T-helper 17 cell (primary cell): ENCODE measurements around the gene MAML3. TPM values are rescaled to one million over a fixed set of nuclear protein-coding genes. Genes with fewer than 3 reads are reported as not detected.
"Not testable (repeated sequence)": the region's sequence is repeated elsewhere in the genome, so short reads cannot be mapped to it uniquely, and the experiment has no call there.

Source experiments
- ATAC-seq: fragments of 150-1000 bp; cut with Tn5 transposase; 2 replicates; pipeline ENCODE4 v1.10.0; 2021; ENCODE audit warnings: mild to moderate bottlenecking, moderate library complexity
- DNase-seq, 3 donors: peaks; one replicate each; pipeline versions ENCODE4 v3.0.0 to v3.0.0-alpha.2; 2020 to 2021
- H3K9me3 ChIP-seq: one replicate; pipeline ENCODE4 v1.7.0; 2013; ENCODE audit warnings: low read length, mild to moderate bottlenecking; ENCODE audit not compliant: control insufficient read depth, poor library complexity, severe bottlenecking
- H3K27ac Mint-ChIP-seq: one replicate; pipeline ENCODE4 v1.8.0; 2022; ENCODE audit warnings: mild to moderate bottlenecking, moderate library complexity, mixed read lengths
- H3K27me3 Mint-ChIP-seq: one replicate; pipeline ENCODE4 v1.8.0; 2022; ENCODE audit warnings: mixed read lengths
- H3K36me3 Mint-ChIP-seq: one replicate; pipeline ENCODE4 v1.8.0; 2022; ENCODE audit warnings: low read depth, mixed read lengths
- H3K4me1 Mint-ChIP-seq: one replicate; pipeline ENCODE4 v1.8.0; 2022; ENCODE audit warnings: mild to moderate bottlenecking, mixed read lengths
- H3K4me3 Mint-ChIP-seq: one replicate; pipeline ENCODE4 v1.8.0; 2022; ENCODE audit warnings: mild to moderate bottlenecking, moderate library complexity, mixed read lengths
- total RNA-seq, 4 donors: library from RNA in 2 of 4; stranded (reverse) in 2 of 4; gene quantifications; one replicate each; pipeline ENCODE4 v1.2.3 and lab custom pipeline; 2022 to 2026

The MAML3 gene
- total RNA-seq, 2 donors from 2014 or later: 1.1 to 4.2 TPM

DNA sequence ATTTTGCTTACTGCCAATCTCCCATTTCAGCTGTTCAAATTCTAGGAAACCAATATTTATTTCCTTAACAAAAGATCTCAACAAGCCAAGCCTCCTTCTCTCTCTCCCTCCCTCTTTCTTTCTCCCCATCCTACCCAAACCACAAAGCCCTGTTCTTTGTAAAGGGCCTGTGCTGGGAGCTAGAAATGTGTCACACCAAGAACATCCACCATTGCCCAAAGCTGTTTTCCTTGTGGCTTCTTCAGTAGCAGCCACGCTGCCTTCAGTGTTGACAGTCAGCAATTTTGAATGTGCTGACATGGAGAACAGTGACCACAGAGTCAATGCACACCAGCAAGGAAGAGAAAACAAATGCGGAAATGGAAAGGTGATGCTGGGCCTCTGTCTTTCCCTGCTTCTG is 203.0 kb downstream of the MAML3 start:
- H3K4me1 Mint-ChIP-seq: peaks cover 12% of the 10 kb centered on the region
- DNase-seq (no peak), ATAC-seq (no peak)
- H3K9me3 ChIP-seq: no peaks in the 10 kb centered on the region
- H3K27me3 Mint-ChIP-seq: peaks cover 7% of the 10 kb centered on the region
- H3K36me3 Mint-ChIP-seq: no peaks in the 10 kb centered on the region
- no peak overlapping the region for H3K27ac Mint-ChIP-seq
- no peak overlapping the region for H3K4me3 Mint-ChIP-seq

- H3K4me3 Mint-ChIP-seq: peak overlapping the region; percentile 52
- no peaks in the 10 kb centered on the region for H3K36me3 Mint-ChIP-seq
- ATAC-seq (peak; percentile 39), DNase-seq (no peak)
- H3K9me3 ChIP-seq: no peaks in the 10 kb centered on the region
- H3K27me3 Mint-ChIP-seq: peaks cover 7% of the 10 kb centered on the region
- H3K27ac Mint-ChIP-seq: no peak overlapping the region
- peaks cover 12% of the 10 kb centered on the region for H3K4me1 Mint-ChIP-seq
Measured at GRCh38 chr4:139950568-139950967, 203.4 kb downstream of the MAML3 start.

GRCh38 chr4:139944916-139945315 is 209.1 kb downstream of the MAML3 start:
- not testable (repeated sequence) for H3K4me1 Mint-ChIP-seq, DNase-seq, H3K27ac Mint-ChIP-seq, H3K36me3 Mint-ChIP-seq, ATAC-seq, H3K27me3 Mint-ChIP-seq, H3K4me3 Mint-ChIP-seq, H3K9me3 ChIP-seq

- DNase-seq (no peak), ATAC-seq (no peak)
- H3K27me3 Mint-ChIP-seq: peaks cover 7% of the 10 kb centered on the region
- no peak overlapping the region for H3K4me3 Mint-ChIP-seq
- no peaks in the 10 kb centered on the region for H3K9me3 ChIP-seq
- no peaks in the 10 kb centered on the region for H3K4me1 Mint-ChIP-seq
- H3K36me3 Mint-ChIP-seq: peaks cover 2% of the 10 kb centered on the region
- no peak overlapping the region for H3K27ac Mint-ChIP-seq
Measured at GRCh38 chr4:139943277-139943676, 210.7 kb downstream of the MAML3 start.

GRCh38 chr4:139942241-139942640 is 211.7 kb downstream of the MAML3 start:
- no peaks in the 10 kb centered on the region for H3K4me1 Mint-ChIP-seq
- no peak overlapping the region for H3K27ac Mint-ChIP-seq
- H3K27me3 Mint-ChIP-seq: peaks cover 5% of the 10 kb centered on the region
- H3K4me3 Mint-ChIP-seq: no peak overlapping the region
- no peak for DNase-seq
- H3K36me3 Mint-ChIP-seq: peaks cover 2% of the 10 kb centered on the region
- ATAC-seq: no peak
- H3K9me3 ChIP-seq: no peaks in the 10 kb centered on the region

- no peak for DNase-seq
- H3K9me3 ChIP-seq: no peaks in the 10 kb centered on the region
- H3K4me3 Mint-ChIP-seq: no peak overlapping the region
- ATAC-seq: no peak
- no peak overlapping the region for H3K27ac Mint-ChIP-seq
- H3K4me1 Mint-ChIP-seq: no peaks in the 10 kb centered on the region
- H3K36me3 Mint-ChIP-seq: peaks cover 2% of the 10 kb centered on the region
- peaks cover 6% of the 10 kb centered on the region for H3K27me3 Mint-ChIP-seq
Measured at GRCh38 chr4:139940600-139940999, 213.4 kb downstream of the MAML3 start.

- Mint-ChIP-seq H3K27me3 (peaks cover 10% of the 10 kb centered on the region), H3K4me1 (no peaks in the 10 kb centered on the region), H3K27ac (no peak overlapping the region), H3K4me3 (no peak overlapping the region), H3K36me3 (peaks cover 2% of the 10 kb centered on the region)
- DNase-seq (no peak), ATAC-seq (no peak)
- H3K9me3 ChIP-seq: no peaks in the 10 kb centered on the region
Measured at GRCh38 chr4:139938414-139938813, 215.6 kb downstream of the MAML3 start.

DNA sequence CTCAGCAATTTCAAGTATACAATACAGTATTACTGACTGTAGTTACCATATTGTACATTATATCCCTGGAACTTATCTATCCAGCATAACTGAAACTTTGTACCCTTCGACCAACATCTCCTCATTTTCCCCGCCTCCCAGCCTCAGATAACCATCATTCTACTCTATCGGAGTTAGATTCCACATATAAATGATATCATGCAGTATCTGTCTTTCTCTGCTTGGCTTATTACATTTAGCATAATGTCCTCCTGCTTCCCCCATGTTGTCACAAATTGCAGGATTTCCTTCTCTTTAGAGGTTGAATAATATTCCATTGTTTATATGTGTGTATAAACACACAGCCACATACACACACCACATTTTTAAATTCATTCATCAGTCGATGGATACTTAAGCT is 218.1 kb downstream of the MAML3 start:
- H3K36me3 Mint-ChIP-seq: peaks cover 4% of the 10 kb centered on the region
- H3K27ac Mint-ChIP-seq: no peak overlapping the region
- H3K4me3 Mint-ChIP-seq: no peak overlapping the region
- no peaks in the 10 kb centered on the region for H3K9me3 ChIP-seq
- DNase-seq (no peak), ATAC-seq (no peak)
- H3K4me1 Mint-ChIP-seq: peaks cover 3% of the 10 kb centered on the region
- H3K27me3 Mint-ChIP-seq: peaks cover 10% of the 10 kb centered on the region

GRCh38 chr4:139934708-139935195 is 219.2 kb downstream of the MAML3 start:
- ATAC-seq (no peak), DNase-seq (no peak)
- H3K27me3 Mint-ChIP-seq: peaks cover 10% of the 10 kb centered on the region
- H3K9me3 ChIP-seq: no peaks in the 10 kb centered on the region
- H3K4me1 Mint-ChIP-seq: peaks cover 3% of the 10 kb centered on the region
- no peak overlapping the region for H3K27ac Mint-ChIP-seq
- H3K4me3 Mint-ChIP-seq: no peak overlapping the region
- H3K36me3 Mint-ChIP-seq: peaks cover 2% of the 10 kb centered on the region

GRCh38 chr4:139934057-139934707 is 219.8 kb downstream of the MAML3 start:
- Mint-ChIP-seq H3K27ac (no peak overlapping the region), H3K27me3 (peaks cover 10% of the 10 kb centered on the region), H3K4me1 (peaks cover 3% of the 10 kb centered on the region), H3K36me3 (peaks cover 2% of the 10 kb centered on the region), H3K4me3 (no peak overlapping the region)
- ATAC-seq: no peak
- no peak for DNase-seq
- H3K9me3 ChIP-seq: no peaks in the 10 kb centered on the region

DNA sequence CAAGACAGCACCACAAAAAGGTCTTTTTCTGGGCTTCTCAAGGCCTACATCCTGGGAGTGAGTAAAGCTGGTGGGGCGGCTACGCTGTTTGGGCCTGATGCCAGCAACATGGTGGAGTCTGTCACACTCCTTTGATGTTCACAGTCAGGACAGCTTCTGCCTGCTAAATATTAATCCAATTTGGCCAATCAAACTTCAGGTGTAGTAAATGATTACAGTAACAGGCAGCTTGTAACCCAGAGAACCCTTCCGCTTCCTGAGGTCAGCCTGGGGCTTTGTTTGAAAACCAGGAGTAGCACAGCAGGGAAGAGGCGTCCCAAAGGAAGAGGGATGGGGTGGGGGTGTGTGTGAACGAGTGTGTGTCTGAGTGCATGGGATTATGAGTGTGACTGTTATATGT is 220.4 kb downstream of the MAML3 start:
- H3K36me3 Mint-ChIP-seq: peaks cover 4% of the 10 kb centered on the region
- H3K4me1 Mint-ChIP-seq: peaks cover 3% of the 10 kb centered on the region
- DNase-seq: no peak
- H3K27ac Mint-ChIP-seq: no peak overlapping the region
- no peak overlapping the region for H3K4me3 Mint-ChIP-seq
- H3K27me3 Mint-ChIP-seq: peaks cover 13% of the 10 kb centered on the region
- ATAC-seq: no peak
- H3K9me3 ChIP-seq: no peaks in the 10 kb centered on the region

DNA sequence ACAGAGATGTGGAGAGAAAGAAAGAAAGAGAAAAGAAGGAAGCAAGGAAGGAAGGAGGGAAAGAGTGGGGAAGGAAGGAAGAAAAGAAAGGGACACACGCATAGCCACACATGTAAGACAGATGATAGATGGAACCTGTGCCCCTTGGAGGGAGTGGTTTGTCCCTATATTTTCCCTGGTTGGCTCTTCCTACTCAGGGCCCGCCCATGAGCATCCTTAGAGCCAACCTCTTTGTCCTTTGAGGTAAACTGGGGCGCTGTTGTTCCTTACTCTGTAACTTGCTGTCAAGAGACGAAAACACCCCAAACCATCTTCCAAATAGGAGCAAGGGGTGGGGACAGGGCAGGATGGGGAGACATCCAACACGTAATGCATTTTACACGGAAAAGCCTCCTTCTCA is 220.9 kb downstream of the MAML3 start:
- DNase-seq: no peak
- Mint-ChIP-seq H3K4me1 (peaks cover 3% of the 10 kb centered on the region), H3K27me3 (peaks cover 17% of the 10 kb centered on the region), H3K4me3 (no peak overlapping the region), H3K36me3 (peaks cover 6% of the 10 kb centered on the region), H3K27ac (no peak overlapping the region)
- H3K9me3 ChIP-seq: no peaks in the 10 kb centered on the region
- ATAC-seq: no peak

GRCh38 chr4:139924782-139925181 is 229.2 kb downstream of the MAML3 start:
- Mint-ChIP-seq H3K27me3 (peaks cover 28% of the 10 kb centered on the region), H3K4me1 (no peaks in the 10 kb centered on the region), H3K4me3 (no peak overlapping the region), H3K27ac (no peak overlapping the region), H3K36me3 (peaks cover 4% of the 10 kb centered on the region)
- no peak for ATAC-seq
- no peaks in the 10 kb centered on the region for H3K9me3 ChIP-seq
- DNase-seq: no peak

- Mint-ChIP-seq H3K36me3 (no peaks in the 10 kb centered on the region), H3K27me3 (peaks cover 27% of the 10 kb centered on the region), H3K27ac (no peak overlapping the region), H3K4me1 (no peaks in the 10 kb centered on the region), H3K4me3 (no peak overlapping the region)
- no peak for ATAC-seq
- no peaks in the 10 kb centered on the region for H3K9me3 ChIP-seq
- DNase-seq: no peak
Measured at GRCh38 chr4:139922406-139923024, 231.5 kb downstream of the MAML3 start.
